Esophagus squamous epithelium (tissue), 5 donors: ENCODE results near the gene PSMG3. TPM values are rescaled to one million over a fixed set of nuclear protein-coding genes. Genes with fewer than 3 reads are reported as not detected.

Experiments
- DNase-seq: peaks from one replicate; lab custom pipeline; 2025; lab: John Stamatoyannopoulos, UW
- H3K27ac ChIP-seq, 4 donors: fragments of 200-600 bp; sonication (generic); one replicate each; pipeline ENCODE4 v1.5.1; 2016 to 2019; ENCODE audit warnings: mild to moderate bottlenecking in 1 of 4
- H3K27me3 ChIP-seq, 4 donors: fragments of 200-600 bp; sonication (generic); 1 replicate in 3 of 4; 2 replicates in 1 of 4; pipeline versions ENCODE4 v1.5.1 to v1.6.0; 2017 to 2021; ENCODE audit warnings: antibody characterized with exemption in 1 of 4
- H3K36me3 ChIP-seq, 3 donors: fragments of 200-600 bp; sonication (generic); one replicate each; pipeline ENCODE4 v1.5.1; 2016 to 2019
- H3K4me1 ChIP-seq, 3 donors: fragments of 200-600 bp; sonication (generic); one replicate each; pipeline ENCODE4 v1.5.1; 2017 to 2019
- H3K4me3 ChIP-seq, 4 donors: fragments of 200-600 bp; sonication (generic); 1 replicate in 3 of 4; 2 replicates in 1 of 4; pipeline ENCODE4 v1.5.1; 2016 to 2019; ENCODE audit warnings: mild to moderate bottlenecking in 2 of 4, moderate library complexity in 1 of 4
- H3K9me3 ChIP-seq, 3 donors: fragments of 200-600 bp; sonication (generic); one replicate each; pipeline ENCODE4 v1.5.1; 2016 to 2019
- POLR2A ChIP-seq, 4 donors: fragments of 450-650 bp; IDR thresholded peaks; one replicate each; pipeline ENCODE4 v1.6.1; 2017; ENCODE audit warnings: antibody characterized with exemption in 4 of 4, mild to moderate bottlenecking in 4 of 4, moderate library complexity in 3 of 4
- WGBS, 2 donors: methylation state at CpG; one replicate each; pipeline ENCODE4 v1.1.5; 2018; 5-methylcytosine and 5-hydroxymethylcytosine counted together
- intact Hi-C: fragments of 100-400 bp; cut with DNase I; formaldehyde crosslinking; loops from one replicate; pipeline ENCODE4 v1.15.0; 2022
- total RNA-seq, 4 donors: library from RNA; depleted of rRNA; stranded (reverse); fragments of >200 nt; gene quantifications; one replicate each; pipeline ENCODE4 v1.1.0, GENCODE V29; 2016
- TF ChIP-seq, protein P1 (sequence below), 6 experiments: fragments of 450-650 bp in 4 of 6; fragments of 200-600 bp in 2 of 6; sonication (generic) in 2 of 6; IDR thresholded peaks; one replicate each; pipeline ENCODE4 v1.5.1; 2016 to 2019; ENCODE audit warnings: antibody characterized with exemption in 6 of 6, mild to moderate bottlenecking in 4 of 6, moderate library complexity in 4 of 6
- donor health status: DM: yes; HTN: yes; CAD: no.

PSMG3 gene
- total RNA-seq, 4 donors from 2014 or later = 44.5 to 63.6 (median 47.4) TPM

GRCh38 chr7:1562116-1562515, 7.7 kb downstream of the PSMG3 start:
- no peak for DNase-seq
- WGBS, 2 donors = 78 to 81% methylated on average over 11 to 16 of the region's 16 CpGs
- Histone ChIP-seq H3K4me1 (peaks cover 28 to 79% (median 43%) of the 10 kb centered on the region in 3 donors), H3K27ac (no peak overlapping the region), H3K36me3 (peaks cover 0 to 15% (median 0%) of the 10 kb centered on the region in 3 donors), H3K27me3 (no peaks in the 10 kb centered on the region), H3K9me3 (no peaks in the 10 kb centered on the region), H3K4me3 (no peak overlapping the region)
- no peak for TF ChIP-seq POLR2A (IDR thresholded peaks at IDR 0.05)
- TF ChIP-seq, protein P1, sequence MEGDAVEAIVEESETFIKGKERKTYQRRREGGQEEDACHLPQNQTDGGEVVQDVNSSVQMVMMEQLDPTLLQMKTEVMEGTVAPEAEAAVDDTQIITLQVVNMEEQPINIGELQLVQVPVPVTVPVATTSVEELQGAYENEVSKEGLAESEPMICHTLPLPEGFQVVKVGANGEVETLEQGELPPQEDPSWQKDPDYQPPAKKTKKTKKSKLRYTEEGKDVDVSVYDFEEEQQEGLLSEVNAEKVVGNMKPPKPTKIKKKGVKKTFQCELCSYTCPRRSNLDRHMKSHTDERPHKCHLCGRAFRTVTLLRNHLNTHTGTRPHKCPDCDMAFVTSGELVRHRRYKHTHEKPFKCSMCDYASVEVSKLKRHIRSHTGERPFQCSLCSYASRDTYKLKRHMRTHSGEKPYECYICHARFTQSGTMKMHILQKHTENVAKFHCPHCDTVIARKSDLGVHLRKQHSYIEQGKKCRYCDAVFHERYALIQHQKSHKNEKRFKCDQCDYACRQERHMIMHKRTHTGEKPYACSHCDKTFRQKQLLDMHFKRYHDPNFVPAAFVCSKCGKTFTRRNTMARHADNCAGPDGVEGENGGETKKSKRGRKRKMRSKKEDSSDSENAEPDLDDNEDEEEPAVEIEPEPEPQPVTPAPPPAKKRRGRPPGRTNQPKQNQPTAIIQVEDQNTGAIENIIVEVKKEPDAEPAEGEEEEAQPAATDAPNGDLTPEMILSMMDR (IDR thresholded peaks at IDR 0.05) = no peak
- intact Hi-C loops = no loop called here

GRCh38 chr7:1561036-1561940, 8.5 kb downstream of the PSMG3 start:
- TF ChIP-seq, protein P1 (IDR thresholded peaks at IDR 0.05) = no peak
- TF ChIP-seq POLR2A (IDR thresholded peaks at IDR 0.05) = no peak
- no peaks in the 10 kb centered on the region for H3K9me3 ChIP-seq
- 74 to 76% methylated on average over 10 to 15 of the region's 34 CpGs for WGBS, 2 donors
- H3K4me3 ChIP-seq = peak overlapping the region in 2 of 4 donors; percentile 49 to 60
- H3K27ac ChIP-seq = peak overlapping the region; percentile 87 to 94 (median 92)
- no peaks in the 10 kb centered on the region for H3K27me3 ChIP-seq
- no peak for DNase-seq
- intact Hi-C loops = no loop called here
- peaks cover 21 to 79% (median 38%) of the 10 kb centered on the region in 3 donors for H3K4me1 ChIP-seq
- H3K36me3 ChIP-seq = peaks cover 0 to 7% (median 0%) of the 10 kb centered on the region in 3 donors

DNA sequence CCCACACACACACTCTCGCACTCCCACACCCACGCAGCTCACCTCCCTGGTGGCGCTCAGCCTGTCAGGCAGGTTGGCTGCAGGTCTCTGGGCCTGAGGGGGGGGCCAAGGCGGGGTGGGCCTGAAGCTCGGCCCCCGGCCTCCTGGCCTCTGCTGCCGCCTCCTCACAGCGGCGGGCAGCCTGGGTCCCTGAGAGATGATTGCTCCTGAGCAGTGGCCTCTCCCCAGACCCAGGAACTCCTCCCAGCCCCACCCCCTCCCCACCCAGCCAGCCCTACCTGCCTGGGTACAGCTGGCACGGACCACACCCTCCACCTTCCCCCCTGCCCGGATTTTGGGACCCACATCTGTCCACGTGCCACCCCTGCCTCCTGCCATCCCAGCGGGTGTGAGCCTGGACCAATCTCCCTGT, 9.2 kb downstream of the PSMG3 start:
- no peak for DNase-seq
- intact Hi-C loops = no loop called here
- Histone ChIP-seq H3K27ac (peak overlapping the region; percentile 87 to 94 (median 92)), H3K27me3 (no peaks in the 10 kb centered on the region), H3K4me3 (peak overlapping the region; percentile 29 to 60 (median 48)), H3K36me3 (peaks cover 0 to 5% (median 0%) of the 10 kb centered on the region in 3 donors), H3K9me3 (no peaks in the 10 kb centered on the region), H3K4me1 (peaks cover 25 to 79% (median 40%) of the 10 kb centered on the region in 3 donors)
- WGBS, 2 donors = 62% methylated on average over 3 of the region's 13 CpGs; no CpG with 5 or more reads in 1 of the 2 donors
- TF ChIP-seq POLR2A (IDR thresholded peaks at IDR 0.05) = peak in 1 of 4 donors; percentile 27
- TF ChIP-seq, protein P1 (IDR thresholded peaks at IDR 0.05) = no peak

GRCh38 chr7:1559626-1560590, 9.9 kb downstream of the PSMG3 start:
- peak overlapping the region; percentile 29 to 60 (median 48) for H3K4me3 ChIP-seq
- intact Hi-C loops = no loop called here
- peak overlapping the region; percentile 87 to 94 (median 92) for H3K27ac ChIP-seq
- TF ChIP-seq POLR2A (IDR thresholded peaks at IDR 0.05) = peak in 1 of 4 donors; percentile 8
- TF ChIP-seq, protein P1 (IDR thresholded peaks at IDR 0.05) = no peak
- H3K4me1 ChIP-seq = peaks cover 31 to 79% (median 44%) of the 10 kb centered on the region in 3 donors
- H3K9me3 ChIP-seq = no peaks in the 10 kb centered on the region
- WGBS, 2 donors = 37 to 50% methylated on average over 7 to 10 of the region's 28 CpGs
- peaks cover 0 to 2% (median 0%) of the 10 kb centered on the region in 3 donors for H3K36me3 ChIP-seq
- DNase-seq = no peak
- H3K27me3 ChIP-seq = no peaks in the 10 kb centered on the region
